Kidney (tissue), 14 donors: ENCODE results near the gene ASB2. TPM values are rescaled to one million over a fixed set of nuclear protein-coding genes. Genes with fewer than 3 reads are reported as not detected.

Source experiments
- DNase-seq, 5 donors: peaks; one replicate each; pipeline ENCODE4 v3.0.0-alpha.2; 2013 to 2020
- FAIRE-seq: peaks from 2 replicates; lab custom pipeline; 2012; peaks lifted over from hg19 to GRCh38; lab: Jason Lieb, UNC
- H3K27ac ChIP-seq, 2 donors: one replicate each; pipeline ENCODE4 v1.7.0; 2013; ENCODE audit warnings: low read depth in 2 of 2, low read length in 2 of 2, inconsistent platforms in 1 of 2
- H3K27me3 ChIP-seq: one replicate; pipeline ENCODE4 v1.7.1; 2013; ENCODE audit warnings: low read length, inconsistent platforms; ENCODE audit not compliant: control insufficient read depth, insufficient read depth
- H3K36me3 ChIP-seq, 3 donors: one replicate each; pipeline versions ENCODE4 v1.7.0 to v1.7.1; 2013; ENCODE audit warnings: low read length in 3 of 3, control low read depth in 1 of 3, inconsistent platforms in 1 of 3; ENCODE audit not compliant: insufficient read depth in 3 of 3, control insufficient read depth in 2 of 3
- H3K4me1 ChIP-seq, 3 donors: one replicate each; pipeline versions ENCODE4 v1.7.0 to v1.7.1; 2013; ENCODE audit warnings: low read length in 3 of 3, inconsistent platforms in 1 of 3, low read depth in 1 of 3; ENCODE audit not compliant: control insufficient read depth in 2 of 3, insufficient read depth in 2 of 3
- H3K4me3 ChIP-seq, 3 donors: one replicate each; pipeline versions ENCODE4 v1.7.0 to v1.8.1; 2013; ENCODE audit warnings: low read length in 3 of 3, control low read depth in 1 of 3, inconsistent platforms in 1 of 3
- H3K9ac ChIP-seq, 3 donors: one replicate each; pipeline versions ENCODE4 v1.7.0 to v1.7.1; 2013; ENCODE audit warnings: low read length in 3 of 3, control low read depth in 1 of 3, inconsistent platforms in 1 of 3
- H3K9me3 ChIP-seq, 3 donors: one replicate each; pipeline versions ENCODE4 v1.7.0 to v1.7.1; 2013; ENCODE audit warnings: low read length in 3 of 3, control low read depth in 1 of 3, inconsistent platforms in 1 of 3; ENCODE audit not compliant: control insufficient read depth in 2 of 3, insufficient read depth in 1 of 3
- CTCF ChIP-seq: IDR thresholded peaks from 3 replicates; pipeline ENCODE4 v1.5.1; 2012; ENCODE audit warnings: mild to moderate bottlenecking, moderate library complexity, borderline replicate concordance; ENCODE audit not compliant: insufficient read depth; ENCODE audit errors: extremely low read depth
- intact Hi-C: fragments of 100-400 bp; cut with DNase I; formaldehyde crosslinking; loops from one replicate; pipeline ENCODE4 v1.11.1; 2022
- polyA plus RNA-seq: library from polyadenylated mRNA; stranded (reverse); fragments of 350-450 nt; fragmentation: Illumina TruSeq; extraction: RNeasy Lipid Tissue Mini Kit (QIAGEN cat#74804); gene quantifications from one replicate; pipeline ENCODE4 v1.2.3, GENCODE V29; 2014; ENCODE audit warnings: low read depth, low replicate concordance; ENCODE audit not compliant: insufficient read depth
- total RNA-seq: library from RNA; stranded (reverse); fragmentation: NEBNext Ultra II Directional; extraction: Animal tissue kit (Norgen Biotek cat#: 25700); gene quantifications from one replicate; pipeline ENCODE4 v1.2.1, GENCODE V29; 2021
- donor health status: control.
- donor health status: control.
- donor health status: control.
- donor health status: control.
- donor health status: control.
- donor health status: DM: yes; HTN: yes; CAD: no.
- donor health status: Normal renal cell carcinoma (clear cell type).

ASB2 gene
- total and polyA plus RNA-seq, 2 donors from 2014 or later: 0.97 to 3.7 TPM

GRCh38 chr14:93956514-93957332 is 19.6 kb downstream of the ASB2 start:
- DNase-seq: peak in 1 of 5 donors; percentile 52
- Histone ChIP-seq H3K9me3 (no peaks in the 10 kb centered on the region), H3K36me3 (no peaks in the 10 kb centered on the region), H3K27ac (no peak overlapping the region), H3K27me3 (no peaks in the 10 kb centered on the region), H3K4me3 (no peak overlapping the region), H3K9ac (no peak overlapping the region), H3K4me1 (peaks cover 0 to 3% (median 0%) of the 10 kb centered on the region in 3 donors)
- FAIRE-seq: no peak
- no peak for TF ChIP-seq CTCF
- intact Hi-C loops: no loop called here

- intact Hi-C loops: no loop called here
- no peak for TF ChIP-seq CTCF
- Histone ChIP-seq H3K27ac (no peak overlapping the region), H3K9ac (no peak overlapping the region), H3K27me3 (no peaks in the 10 kb centered on the region), H3K9me3 (no peaks in the 10 kb centered on the region), H3K4me3 (no peak overlapping the region), H3K4me1 (peaks cover 0 to 3% (median 0%) of the 10 kb centered on the region in 3 donors), H3K36me3 (no peaks in the 10 kb centered on the region)
- no peak for FAIRE-seq
- DNase-seq: no peak
Observed at GRCh38 chr14:93955850-93956481, 20.4 kb downstream of the ASB2 start.

- no peak overlapping the region for H3K4me3 ChIP-seq
- peaks cover 0 to 3% (median 0%) of the 10 kb centered on the region in 3 donors for H3K4me1 ChIP-seq
- FAIRE-seq: no peak
Observed at GRCh38 chr14:93954900-93955849, 21.2 kb downstream of the ASB2 start.

More at GRCh38 chr14:93954900-93955849, 21.2 kb downstream of the ASB2 start:
- DNase-seq: no peak
- no peak for TF ChIP-seq CTCF
- Histone ChIP-seq H3K9ac (no peak overlapping the region), H3K36me3 (no peaks in the 10 kb centered on the region), H3K27me3 (no peaks in the 10 kb centered on the region), H3K27ac (no peak overlapping the region), H3K9me3 (no peaks in the 10 kb centered on the region)
- intact Hi-C loops: no loop called here
